K562 (cell line): ENCODE data around the gene TENM3. TPM values are rescaled to one million over a fixed set of nuclear protein-coding genes. Genes with fewer than 3 reads are reported as not detected.

Experiments
- ATAC-seq: fragments of 200-7000 bp; cut with Tn5 transposase; 3 replicates; pipeline ENCODE4 v1.9.1; 2020; ENCODE audit warnings: moderate library complexity
- BruUV-seq: library from RNA; stranded (reverse); fragments of 400-500 nt; replicated peaks from 2 replicates; lab custom pipeline; 2021; lab: Mats Ljungman, UMichigan
- CTCF ChIA-PET: fragments of 300-600 bp; formaldehyde crosslinking; extraction: SDS; loops from one replicate; lab custom pipeline; 2021; ENCODE audit warnings: low intra/inter-chr PET ratio; lab: Yijun Ruan, JAX
- POLR2A ChIA-PET: fragments of 300-600, 350-650 bp; sonication (Branson Sonifier 250); formaldehyde crosslinking; extraction: SDS; loops from one replicate; lab custom pipeline; 2021; ENCODE audit warnings: antibody characterized with exemption, inconsistent platforms; lab: Yijun Ruan, JAX
- DNase-seq, 4 experiments: peaks; one replicate each; pipeline versions ENCODE4 v3.0.0 to v3.0.0-alpha.2; 2011 to 2018; ENCODE audit warnings: low spot score in 3 of 4, mixed read lengths in 3 of 4; ENCODE audit errors: extremely low read depth in 1 of 4
- FAIRE-seq: peaks from 2 replicates; lab custom pipeline; 2011; peaks lifted over from hg19 to GRCh38; lab: Jason Lieb, UNC
- H2AFZ ChIP-seq: 2 replicates; pipeline ENCODE4 v1.6.0; 2011; ENCODE audit warnings: low read depth, low read length, control low read depth, inconsistent platforms
- H3K27ac ChIP-seq: fragments of 200-600 bp; 3 replicates; pipeline ENCODE4 v1.8.0; 2011; ENCODE audit warnings: low read depth, mild to moderate bottlenecking, control low read depth, inconsistent platforms, low read length, moderate library complexity, mixed read lengths; ENCODE audit errors: extremely low read depth
- H3K27me3 ChIP-seq, 2 experiments: fragments of 300-600 bp in 1 of 2; 2 replicates in 1 of 2; 3 replicates in 1 of 2; pipeline versions ENCODE4 v1.6.0 to v1.8.0; 2011; ENCODE audit warnings: inconsistent platforms in 2 of 2, low read length in 2 of 2, mild to moderate bottlenecking in 1 of 2, mixed read lengths in 1 of 2, moderate library complexity in 1 of 2; ENCODE audit not compliant: control insufficient read depth in 2 of 2, insufficient read depth in 2 of 2
- H3K36me3 ChIP-seq: fragments of 300-600 bp; 3 replicates; pipeline ENCODE4 v1.8.0; 2011; ENCODE audit warnings: mild to moderate bottlenecking, low read length, inconsistent platforms; ENCODE audit not compliant: control insufficient read depth, insufficient read depth
- H3K4me1 ChIP-seq, 2 experiments: fragments of 200-600 bp in 1 of 2; replicated peaks in 1 of 2; 2 replicates in 1 of 2; 3 replicates in 1 of 2; pipeline versions ENCODE4 v1.5.1 to v1.8.0; 2011; ENCODE audit warnings: inconsistent platforms in 2 of 2, low read length in 2 of 2, mild to moderate bottlenecking in 1 of 2, mixed read lengths in 1 of 2, moderate library complexity in 1 of 2; ENCODE audit not compliant: control insufficient read depth in 2 of 2, insufficient read depth in 2 of 2
- H3K4me2 ChIP-seq: 2 replicates; pipeline ENCODE4 v1.6.1; 2011; ENCODE audit warnings: low read length, control low read depth, inconsistent platforms, mixed read lengths; ENCODE audit not compliant: insufficient read depth
- H3K4me3 ChIP-seq: fragments of 200-600 bp; sonication (generic), shearing (Covaris generic); 2 replicates; pipeline ENCODE4 v1.5.1; 2016; ENCODE audit warnings: control low read depth, inconsistent platforms
- H3K79me2 ChIP-seq: fragments of 200-600 bp; 3 replicates; pipeline ENCODE4 v1.8.0; 2011; ENCODE audit warnings: low read length, inconsistent platforms; ENCODE audit not compliant: control insufficient read depth, insufficient read depth
- H3K9ac ChIP-seq, 2 experiments: 2 replicates each; pipeline versions ENCODE4 v1.6.0 to v1.6.1; 2011; ENCODE audit warnings: low read depth in 2 of 2, low read length in 2 of 2, control low read depth in 1 of 2, inconsistent platforms in 1 of 2, mild to moderate bottlenecking in 1 of 2, mixed read lengths in 1 of 2; ENCODE audit not compliant: insufficient read depth in 1 of 2
- H3K9me1 ChIP-seq: one replicate; pipeline ENCODE4 v1.6.0; 2011; ENCODE audit warnings: inconsistent platforms, mild to moderate bottlenecking, low read length, moderate library complexity; ENCODE audit not compliant: control insufficient read depth, insufficient read depth
- H3K9me3 ChIP-seq: replicated peaks from 2 replicates; pipeline ENCODE4 v1.5.1; 2011; ENCODE audit warnings: low read depth, low read length, inconsistent platforms; ENCODE audit not compliant: control insufficient read depth, insufficient read depth
- H4K20me1 ChIP-seq: replicated peaks from 2 replicates; pipeline ENCODE4 v1.6.1; 2011; ENCODE audit warnings: low read length, inconsistent platforms, mixed read lengths; ENCODE audit not compliant: control insufficient read depth, insufficient read depth
- NONO ChIP-seq, 2 experiments: fragments of 200-400 bp in 1 of 2; fragments of 450-650 bp in 1 of 2; formaldehyde crosslinking in 1 of 2; IDR thresholded peaks; 2 replicates each; pipeline ENCODE4 v1.6.1; 2017; ENCODE audit warnings: low read depth in 2 of 2, mild to moderate bottlenecking in 2 of 2, moderate library complexity in 2 of 2, low read length in 1 of 2
- REST ChIP-seq, 2 experiments: fragments of 450-650 bp; formaldehyde crosslinking in 1 of 2; IDR thresholded peaks; 2 replicates each; pipeline versions ENCODE4 v1.4.0 to v1.6.1; 2014 to 2020; ENCODE audit warnings: mild to moderate bottlenecking in 2 of 2, borderline replicate concordance in 1 of 2, low read depth in 1 of 2
- SAP30 ChIP-seq: fragments of 200-600 bp; sonication (generic); IDR thresholded peaks from 2 replicates; pipeline ENCODE4 v1.6.1; 2012; ENCODE audit warnings: borderline replicate concordance, low read depth, mild to moderate bottlenecking, moderate library complexity, low read length, control low read depth, inconsistent platforms; ENCODE audit not compliant: insufficient read depth, poor library complexity, severe bottlenecking
- TRIM25 ChIP-seq: fragments of 450-650 bp; IDR thresholded peaks from 2 replicates; pipeline ENCODE4 v1.7.0; 2016; ENCODE audit warnings: borderline replicate concordance
- TSC22D4 ChIP-seq: fragments of 450-650 bp; IDR thresholded peaks from 2 replicates; pipeline ENCODE4 v1.6.1; 2016; ENCODE audit warnings: missing genetic modification characterization, missing biosample characterization, control low read depth
- ZBTB1 ChIP-seq: sonication (generic); formaldehyde crosslinking; IDR thresholded peaks from 2 replicates; pipeline ENCODE4 v1.8.1; 2023; ENCODE audit warnings: missing genetic modification reagents, low read depth, mild to moderate bottlenecking, borderline replicate concordance
- ZNF311 ChIP-seq: fragments of 250-450 bp; sonication (Bioruptor Pico); IDR thresholded peaks from 2 replicates; pipeline ENCODE4 v1.4.0; 2020; ENCODE audit warnings: mild to moderate bottlenecking, moderate library complexity
- WGBS: fragments of 100-300 bp; shearing (Covaris generic); methylation state at CpG from one replicate; pipeline ENCODE4 v1.1.6; 2016; ENCODE audit warnings: low coverage, mixed read lengths; ENCODE audit not compliant: insufficient coverage; ENCODE audit errors: missing lambda C conversion rate; 5-methylcytosine and 5-hydroxymethylcytosine counted together
- in situ Hi-C: fragments of 300-500 bp; cut with MboI; formaldehyde crosslinking; loops from 4 replicates; pipeline ENCODE4 v1.15.0; 2018; ENCODE audit warnings: inconsistent platforms, mixed read lengths
- intact Hi-C: fragments of 100-400 bp; cut with micrococcal nuclease; formaldehyde crosslinking; loops from 2 replicates; pipeline ENCODE4 v1.14.2; 2022
- polyA plus RNA-seq, 8 experiments: library from polyadenylated mRNA; depleted of rRNA in 4 of 8; stranded (reverse) in 5 of 8; unstranded in 3 of 8; fragments of >200 nt; fragmentation: Nextera tagmentation in 2 of 8; fragmentation: Illumina TruSeq in 1 of 8; extraction: Ambion mirVana in 2 of 8; extraction: Trizol in 1 of 8; gene quantifications; 2 replicates each; pipeline versions ENCODE4 v1.2.1 to v1.2.3, GENCODE V29; 2011 to 2014; ENCODE audit warnings: inconsistent platforms in 1 of 8, missing spikeins in 1 of 8
- total RNA-seq, 7 experiments: library from RNA; depleted of rRNA in 6 of 7; stranded (reverse); fragments of >200 nt in 6 of 7; fragmentation: Illumina TruSeq in 2 of 7; extraction: Trizol in 2 of 7; gene quantifications; 2 replicates each; pipeline versions ENCODE4 v1.2.1 to v1.2.3, GENCODE V29; 2011 to 2021; ENCODE audit warnings: low replicate concordance in 1 of 7

Gene TENM3
- total and polyA plus RNA-seq, 9 of the 15 experiments (the other 6 are each of a cell fraction or from before 2014, with no cell fraction given) = 0.01 to 0.02 TPM; not detected in 7

GRCh38 chr4:182569561-182569960 lies 326.4 kb downstream of the TENM3 start:
- intact Hi-C loops = no loop called here
- no peaks in the 10 kb centered on the region for H3K9me1 ChIP-seq
- no peak overlapping the region for H3K4me2 ChIP-seq
- in situ Hi-C loops = no loop called here
- no peak overlapping the region for H3K4me3 ChIP-seq
- H3K27ac ChIP-seq = no peak overlapping the region
- no peak for FAIRE-seq
- H3K36me3 ChIP-seq = no peaks in the 10 kb centered on the region
- ATAC-seq = no peak
- no peak overlapping the region for H3K9ac ChIP-seq
- no peaks in the 10 kb centered on the region for H3K27me3 ChIP-seq
- no peak for TF ChIP-seq NONO (IDR thresholded peaks at IDR 0.05; ENCODE audit: low read depth in 2 of 2, low read length in 1 of 2)
- no peak for TF ChIP-seq REST (IDR thresholded peaks at IDR 0.05; ENCODE audit: borderline replicate concordance)
- TF ChIP-seq REST (CRISPR knock-in tag; IDR thresholded peaks at IDR 0.05; ENCODE audit: low read depth) = no peak
- TF ChIP-seq TSC22D4 (tag) = no peak
- TF ChIP-seq TRIM25 = no peak
- TF ChIP-seq ZBTB1 (CRISPR knock-in tag) = no peak
- no peak for TF ChIP-seq ZNF311 (CRISPR knock-in tag)
- TF ChIP-seq SAP30 = no peak
- TF ChIP-seq, all 486 proteins: peak for 0
- POLR2A ChIA-PET = no interaction called here
- Histone ChIP-seq H3K9me3 (no peaks in the 10 kb centered on the region), H2AFZ (no peak overlapping the region), H3K79me2 (no peaks in the 10 kb centered on the region), H3K4me1 (no peaks in the 10 kb centered on the region), H4K20me1 (no peaks in the 10 kb centered on the region)
- BruUV-seq = no TSS peak
- DNase-seq = no peak
- CTCF ChIA-PET = no interaction called here
- 3% methylated on average over 4 of the region's 4 CpGs for WGBS
